SIG-M5 treated with dmso at 0.1 percent for 504 hours (cell line): ENCODE results near the gene CWF19L1.

ENCODE experiments used
- DNase-seq: peaks from one replicate; lab custom pipeline; 2025; ENCODE audit not compliant: unreplicated experiment; lab: John Stamatoyannopoulos, UW

The CWF19L1 gene

DNA sequence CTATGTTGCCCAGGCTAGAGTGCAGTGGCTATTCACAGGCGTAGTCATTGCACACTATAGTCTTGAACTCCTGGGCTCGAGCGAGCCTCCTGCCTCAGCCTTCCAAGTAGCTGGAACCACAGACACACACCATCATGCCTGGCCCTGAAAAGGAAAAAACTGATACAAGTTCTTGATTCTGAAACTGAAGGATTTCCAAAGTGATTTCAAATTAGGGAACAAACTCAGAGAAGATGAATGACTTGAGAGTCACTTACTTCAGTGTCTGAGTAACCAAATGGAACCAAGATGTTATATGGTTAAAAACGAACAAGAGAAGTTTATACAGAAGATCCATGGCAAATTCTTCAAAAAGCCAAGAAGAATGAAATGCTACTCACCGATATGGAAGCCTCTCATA, 14.4 kb downstream of the CWF19L1 start:
- DNase-seq, result no peak

DNA sequence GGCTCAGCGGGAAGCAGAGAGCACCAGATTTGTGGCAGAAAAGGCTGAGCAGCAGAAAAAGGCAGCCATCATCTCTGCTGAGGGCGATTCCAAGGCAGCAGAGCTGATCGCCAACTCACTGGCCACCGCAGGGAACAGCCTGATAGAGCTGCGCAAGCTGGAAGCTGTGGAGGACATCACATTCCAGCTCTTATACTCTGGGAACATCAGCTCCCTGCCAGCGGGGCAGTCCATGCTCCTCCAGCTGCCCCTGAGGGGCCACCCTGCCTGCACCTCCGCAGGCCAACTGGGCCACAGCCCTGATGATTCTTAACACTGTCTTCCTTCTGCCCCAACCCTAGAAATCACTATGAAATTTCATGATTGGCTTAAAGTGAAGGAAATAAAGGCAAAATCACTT, 18.6 kb downstream of the CWF19L1 start:
- DNase-seq, result no peak

DNA sequence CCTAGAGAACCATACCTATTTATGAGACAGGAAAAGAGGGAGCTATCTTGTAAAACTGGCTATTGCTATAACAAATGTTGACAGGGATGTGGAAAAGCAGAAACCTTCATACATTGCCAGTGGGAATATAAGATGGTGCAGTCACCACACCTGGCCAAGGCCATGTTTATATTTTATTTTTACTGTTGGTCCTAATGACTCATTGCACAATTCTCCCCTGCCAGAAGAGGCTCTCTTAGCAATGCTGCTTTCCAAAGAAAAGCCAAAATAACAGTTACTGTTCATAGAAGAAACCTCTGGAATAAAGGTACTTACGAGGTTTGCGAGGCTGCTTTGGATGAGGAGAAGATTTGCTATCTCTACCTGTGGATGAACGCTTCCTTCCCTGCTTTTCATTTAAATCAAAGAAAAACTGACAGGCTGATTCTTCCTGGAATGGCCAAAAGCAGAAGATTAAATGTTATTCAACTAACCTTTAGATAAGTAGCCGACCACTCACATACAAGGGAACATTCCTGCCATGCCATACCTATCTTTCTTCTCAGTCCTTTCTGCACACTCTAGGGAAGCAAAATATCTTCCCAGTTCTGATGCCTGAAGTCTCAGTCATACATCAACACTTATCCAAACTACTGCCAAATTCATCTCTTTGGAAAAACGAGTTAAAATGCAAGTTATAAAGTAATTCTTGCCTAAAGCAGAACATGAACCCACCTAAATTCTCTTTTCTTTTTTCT, 21.8 kb downstream of the CWF19L1 start:
- no peak for DNase-seq

DNA sequence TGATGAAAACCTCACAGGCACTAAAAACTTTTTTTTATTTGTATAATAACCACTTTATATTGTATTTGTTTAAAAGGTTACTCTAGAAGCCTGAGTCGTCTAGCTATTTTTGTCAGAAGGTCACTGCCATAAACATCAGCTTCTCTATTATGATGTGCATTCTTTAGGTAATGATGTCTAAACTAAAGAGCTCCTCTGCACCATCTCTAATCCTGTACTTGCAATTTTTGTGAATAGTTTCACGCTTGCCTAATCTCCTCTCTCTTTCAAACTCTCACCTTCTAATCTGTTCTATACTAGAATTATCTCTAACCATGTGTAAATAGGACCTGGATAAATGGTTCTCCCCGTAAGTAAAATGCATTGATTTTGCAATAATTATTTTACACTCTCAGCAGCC, 27.6 kb downstream of the CWF19L1 start:
- DNase-seq, result no peak

DNA sequence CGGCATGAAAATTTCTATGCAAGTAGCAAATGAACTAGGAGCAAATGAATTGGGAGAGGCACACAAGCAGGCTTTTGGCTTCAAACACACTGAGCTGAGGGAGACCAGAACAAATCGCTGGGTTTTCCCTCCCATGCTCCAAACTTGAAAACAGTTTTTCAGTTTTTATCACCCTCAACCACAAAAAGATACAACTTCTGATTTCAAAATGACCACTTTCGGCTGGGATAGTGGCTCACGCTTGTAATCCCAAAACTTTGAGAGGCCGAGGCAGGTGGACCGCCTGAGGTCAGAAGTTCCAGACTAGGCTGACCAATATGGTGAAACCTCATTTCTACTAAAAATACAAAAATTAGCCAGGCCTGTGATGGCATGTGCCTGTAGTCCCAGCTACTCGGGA, 29.0 kb downstream of the CWF19L1 start:
- DNase-seq, result no peak

DNA sequence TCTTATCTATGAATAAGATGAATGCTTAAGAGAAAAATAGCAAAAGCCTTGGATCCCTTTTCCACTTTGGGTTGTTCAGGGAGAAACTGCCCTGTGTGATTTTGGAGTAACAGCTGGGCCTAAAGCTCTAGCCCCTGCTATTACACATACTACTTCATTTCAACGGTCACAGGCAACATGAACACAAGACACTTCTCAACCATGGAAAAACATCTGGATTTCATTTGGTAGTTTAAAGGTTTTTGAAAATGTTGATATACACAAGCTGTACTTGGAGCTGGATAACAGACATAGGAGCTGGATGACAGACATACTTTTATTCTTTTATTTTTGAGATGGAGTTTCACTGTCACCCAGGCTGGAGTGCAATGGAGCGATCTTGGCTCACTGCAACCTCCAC, 35.3 kb downstream of the CWF19L1 start:
- no peak for DNase-seq

- DNase-seq, result no peak
Observed at GRCh38 chr10:100229819-100230422, 37.5 kb downstream of the CWF19L1 start.

DNA sequence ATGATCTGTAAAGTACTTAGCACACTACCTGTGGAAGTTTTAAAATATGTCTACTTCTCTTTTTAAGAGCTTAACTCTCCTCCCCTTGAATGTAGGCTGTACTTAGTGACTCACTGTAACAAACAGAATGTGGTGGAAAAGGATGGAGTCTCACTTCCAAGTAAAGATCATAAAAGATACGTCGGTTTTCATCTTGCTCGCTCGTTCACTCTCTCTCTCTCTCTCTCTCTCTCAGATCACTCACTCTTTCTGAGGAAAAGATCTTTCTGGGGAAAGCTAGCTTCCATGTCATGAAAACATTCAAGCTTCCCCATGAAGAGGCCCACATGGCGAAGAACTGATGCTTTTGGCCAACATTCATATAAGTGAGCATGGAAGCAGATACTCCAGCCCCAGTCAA, 43.6 kb downstream of the CWF19L1 start:
- no peak for DNase-seq

DNA sequence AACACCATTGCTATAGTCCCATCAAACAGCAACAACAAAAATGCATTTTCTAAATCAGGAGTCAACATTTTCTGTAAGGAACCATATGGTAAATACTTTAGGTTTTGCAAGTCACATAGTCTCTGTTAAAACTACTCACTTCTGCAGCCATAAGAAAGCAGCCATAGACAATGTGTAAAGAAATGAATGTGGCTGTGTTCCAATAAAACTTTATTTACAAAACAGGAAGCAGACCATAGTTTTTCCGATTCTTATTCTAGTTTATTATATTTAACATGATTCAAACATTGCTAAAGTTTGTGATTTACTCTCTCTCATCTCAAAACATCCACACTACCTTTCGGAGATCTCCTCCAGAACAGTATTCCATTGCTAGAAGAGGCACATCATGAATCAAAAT, 44.9 kb downstream of the CWF19L1 start:
- DNase-seq, result no peak

DNA sequence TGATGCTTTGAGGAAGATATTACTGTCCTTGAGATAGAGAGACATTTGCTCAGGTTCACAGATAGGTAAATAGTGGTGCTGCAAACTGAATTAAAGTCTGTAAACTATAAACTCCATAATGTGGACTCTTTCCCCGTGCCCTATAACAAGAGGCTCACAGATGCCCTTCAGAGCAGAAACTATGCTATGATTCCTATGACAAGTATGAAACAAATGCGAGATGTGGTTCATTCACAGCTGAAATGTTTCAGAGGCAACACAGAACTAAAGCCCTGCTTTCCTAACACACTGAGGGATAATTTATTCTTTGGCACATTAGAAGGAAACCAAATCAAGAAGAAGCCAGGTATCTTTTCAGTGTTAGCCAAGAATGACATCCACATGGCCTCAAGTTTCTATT, 51.4 kb downstream of the CWF19L1 start:
- DNase-seq, result no peak

DNA sequence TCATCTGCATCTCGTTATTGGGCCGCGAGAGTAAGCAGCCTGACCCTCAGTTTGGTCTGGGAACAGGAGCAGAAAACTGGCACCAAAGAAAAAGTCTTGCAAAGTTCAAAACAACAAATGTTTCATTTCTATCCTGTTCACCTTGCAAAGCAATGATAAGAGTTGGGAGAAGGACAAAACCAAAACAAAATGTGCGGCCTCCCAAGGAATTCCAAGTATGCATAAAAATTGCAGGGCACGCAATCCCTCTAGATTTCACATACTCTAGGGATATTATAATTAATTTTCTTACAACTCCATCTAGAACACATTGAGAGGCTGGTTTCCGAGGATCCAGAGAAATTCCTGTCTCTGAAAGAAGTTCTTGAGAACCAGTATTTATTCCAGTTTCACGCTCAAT, 58.1 kb downstream of the CWF19L1 start:
- no peak for DNase-seq

DNA sequence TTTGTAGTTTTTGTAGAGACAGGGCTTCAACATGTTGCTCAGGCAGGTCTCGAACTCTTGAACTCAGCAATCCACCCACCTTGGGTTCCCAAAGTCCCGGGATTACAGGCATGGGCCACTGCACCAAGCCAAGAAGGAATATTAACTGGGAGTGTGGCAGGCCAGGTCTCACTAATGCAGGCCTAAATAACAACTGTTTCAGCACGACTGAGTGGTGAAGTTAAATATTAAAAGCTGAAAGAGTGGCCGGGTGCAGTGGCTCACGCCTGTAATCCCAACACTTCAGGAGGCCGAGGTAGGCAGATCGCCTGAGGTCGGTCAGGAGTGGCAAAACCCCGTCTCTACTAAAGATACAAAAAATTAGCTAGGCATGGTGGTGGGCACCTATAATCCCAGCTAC, 59.2 kb downstream of the CWF19L1 start:
- no peak for DNase-seq

- DNase-seq, result no peak
Observed at GRCh38 chr10:100204370-100204769, 63.1 kb downstream of the CWF19L1 start.

DNA sequence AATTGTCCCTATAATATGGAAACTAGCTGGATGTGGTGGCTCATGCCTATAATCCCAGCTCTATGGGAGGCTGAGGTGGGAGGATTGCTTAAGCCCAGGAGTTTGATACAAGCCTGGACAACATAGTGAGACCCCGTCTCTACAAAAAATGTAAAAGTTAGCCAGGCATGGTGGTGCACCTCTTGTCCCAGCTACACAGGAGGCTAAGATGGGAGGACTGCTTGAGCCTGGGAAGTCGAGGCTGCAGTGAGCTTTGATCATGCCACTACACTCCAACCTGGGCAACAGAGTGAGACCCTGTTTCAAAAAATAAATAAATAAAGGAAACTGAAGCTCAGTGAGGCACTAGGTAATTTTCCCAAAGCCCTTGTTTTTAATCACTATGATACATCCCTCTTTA, 65.9 kb downstream of the CWF19L1 start:
- no peak for DNase-seq

GRCh38 chr10:100194711-100195110, 72.7 kb downstream of the CWF19L1 start:
- no peak for DNase-seq

GRCh38 chr10:100192350-100192749, 75.1 kb downstream of the CWF19L1 start:
- peak; percentile 76 for DNase-seq

GRCh38 chr10:100186253-100187212, 80.9 kb downstream of the CWF19L1 start:
- DNase-seq, result peak; percentile 45

DNA sequence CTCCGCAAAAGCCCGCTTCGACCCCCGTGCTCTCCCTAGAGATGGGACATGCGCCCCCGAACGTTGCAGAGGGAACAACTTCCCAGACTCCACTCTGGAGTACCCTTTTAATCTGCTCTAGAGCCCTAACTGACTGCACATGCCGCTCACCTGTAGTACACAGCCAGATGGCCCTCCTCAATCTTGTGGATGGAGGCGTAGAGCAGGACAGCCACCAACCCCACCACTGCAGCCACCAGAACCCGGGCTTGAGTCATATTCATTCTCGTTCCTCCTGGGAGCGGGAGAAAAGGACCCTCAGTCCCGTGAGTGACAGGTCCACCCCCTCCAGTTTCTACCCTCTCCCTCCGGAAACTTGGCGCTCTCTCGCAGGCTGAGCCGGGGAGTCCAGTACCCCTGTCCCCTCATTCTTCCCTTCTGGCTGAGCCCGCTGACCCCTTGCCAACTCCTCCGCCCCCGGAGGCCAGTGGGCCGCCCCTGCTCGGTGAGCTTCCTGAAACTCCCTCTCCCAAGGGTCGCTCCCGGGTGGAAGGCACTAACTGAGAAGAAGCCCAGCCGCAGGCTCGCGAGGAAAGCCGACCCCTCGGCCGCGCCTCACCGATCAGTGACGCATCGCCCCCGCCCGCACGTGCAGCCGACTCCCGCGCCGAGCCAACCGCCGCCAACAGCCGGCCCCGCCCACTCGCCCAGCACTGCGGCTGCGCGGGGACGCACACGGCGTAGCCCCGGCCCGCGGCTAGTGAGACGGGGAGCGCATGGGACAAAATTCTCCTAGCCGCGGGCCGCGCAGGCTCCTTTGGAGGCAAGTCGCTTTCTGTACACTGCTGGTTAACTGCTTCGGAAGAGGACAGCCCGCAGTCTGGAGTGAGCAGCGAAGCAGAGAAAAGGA, 81.8 kb downstream of the CWF19L1 start, which contains the start of gene ERLIN1:
Gene ERLIN1, minus strand, starts transcription at position 666 of the 889 bp plus-strand sequence. Its CDS starts 403 bp downstream, at position 263.
- peak; percentile 82 for DNase-seq

GRCh38 chr10:100184840-100185239, 82.6 kb downstream of the CWF19L1 start:
- DNase-seq, result peak; percentile 50

GRCh38 chr10:100184426-100184825, 83.0 kb downstream of the CWF19L1 start:
- DNase-seq, result no peak

GRCh38 chr10:100183481-100183880, 84.0 kb downstream of the CWF19L1 start:
- peak; percentile 96 for DNase-seq
